SU-DHL-6 (cell line): ENCODE results near the gene USP30.

Experiments
- CTCF ChIP-seq: fragments of 200-600 bp; sonication (generic); IDR thresholded peaks from one replicate; pipeline ENCODE4 v1.5.1; 2017; ENCODE audit warnings: antibody characterized with exemption, mild to moderate bottlenecking, low read length, moderate library complexity; ENCODE audit not compliant: insufficient read depth, poor library complexity, severe bottlenecking
- EZH2phosphoT487 ChIP-seq: fragments of 200-600 bp; sonication (generic), shearing (Covaris generic); conservative IDR thresholded peaks from 2 replicates; pipeline ENCODE4 v1.6.1; 2018; ENCODE audit warnings: mild to moderate bottlenecking, antibody characterized with exemption, low read length, moderate library complexity, mixed read lengths

GRCh38 chr12:109052097-109052413, 321 bp upstream of the USP30 start:
- TF ChIP-seq CTCF (no peak), EZH2phosphoT487 (no peak)
